GM21423 (cell line): ENCODE results near the gene THRAP3.
A peak's percentile ranks its signal among the peaks of the same experiment; 100 is the strongest.

Experiments used
- ATAC-seq: cut with Tn5 transposase; IDR thresholded peaks from one replicate; pipeline ENCODE4 v1.9.1; 2021; ENCODE audit warnings: mild to moderate bottlenecking, moderate library complexity; ENCODE audit not compliant: unreplicated experiment

Gene THRAP3

DNA sequence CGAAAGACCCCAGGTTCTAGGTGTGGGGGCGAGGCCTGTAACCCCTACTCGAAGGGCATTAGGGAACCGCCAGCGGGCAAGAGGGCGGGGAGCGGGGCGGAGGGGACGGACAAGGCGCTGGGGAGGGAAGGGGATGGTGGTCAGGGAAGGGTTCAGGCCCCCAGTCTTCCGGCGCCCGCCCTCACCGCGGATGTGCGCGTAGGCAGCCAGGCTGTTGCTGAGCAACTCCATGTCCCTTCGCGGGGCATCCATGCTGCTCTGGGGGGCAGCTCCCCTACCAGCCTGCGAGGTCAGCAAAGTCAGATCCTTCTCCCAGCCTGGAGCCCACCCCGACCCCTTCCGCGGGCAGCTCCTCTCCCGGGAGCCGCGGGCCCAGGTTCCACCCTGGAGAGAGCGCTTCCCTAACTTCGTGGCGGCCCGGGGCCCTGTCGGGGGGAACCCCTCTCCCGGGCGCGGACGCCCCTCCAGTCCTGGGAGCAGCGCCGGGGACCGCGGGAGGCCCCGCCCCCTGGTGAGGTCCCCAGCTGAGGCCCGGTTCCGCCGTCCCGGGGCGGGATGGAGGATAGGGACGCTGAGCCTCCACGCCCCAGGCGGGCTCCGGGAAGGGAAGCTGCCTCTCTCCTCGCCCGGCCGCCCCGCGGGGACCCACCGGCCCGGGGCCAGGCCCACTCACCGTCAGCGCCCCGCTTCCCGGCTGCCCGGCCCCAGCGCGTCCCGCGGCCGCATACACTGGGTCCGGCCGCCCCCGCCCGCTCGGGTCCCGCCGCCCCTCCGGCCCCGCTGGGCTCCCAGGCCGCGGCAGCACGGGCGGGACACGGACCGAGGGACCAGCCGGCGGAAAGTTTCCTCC is 98.8 kb downstream of the THRAP3 start:
- ATAC-seq = no peak

DNA sequence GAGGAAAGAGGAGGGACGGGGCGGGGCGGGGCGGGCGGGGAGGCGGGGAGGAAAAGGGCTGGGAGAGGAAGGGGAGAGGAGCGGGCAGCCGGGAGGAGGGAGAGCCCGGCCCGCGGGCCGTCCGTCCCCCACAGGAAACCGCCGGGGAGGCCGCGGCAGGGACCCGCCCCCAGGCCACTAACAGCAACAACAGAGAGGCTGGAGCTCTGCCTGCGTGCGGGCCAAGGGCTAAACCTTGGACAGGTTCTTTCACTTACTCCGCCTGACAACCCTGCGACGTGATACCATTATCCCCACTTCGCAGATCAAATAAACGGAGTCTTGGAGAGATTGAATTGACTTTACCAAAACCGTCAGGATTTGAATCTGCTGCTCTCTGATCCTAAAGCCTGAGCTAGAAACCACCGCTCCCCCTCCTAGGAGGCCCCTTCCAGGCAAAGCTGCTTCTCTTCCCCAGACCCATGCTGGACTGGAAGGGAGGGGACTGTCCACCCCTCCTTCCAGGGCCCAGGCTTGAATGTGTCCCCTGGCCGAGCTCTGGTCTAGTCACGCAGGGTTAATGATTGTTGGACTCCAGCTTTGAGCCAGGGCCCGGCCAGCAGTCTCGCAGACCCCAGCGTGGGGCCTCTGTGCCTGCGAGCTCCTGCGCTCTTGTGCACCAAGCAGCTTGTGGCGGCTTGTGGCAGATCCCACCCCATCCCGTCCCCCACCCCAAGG is 99.6 kb downstream of the THRAP3 start, which contains the start of gene EVA1B:
Gene EVA1B (minus strand): TSS at position 10 of the 717 bp plus-strand sequence. CDS start 608 bp downstream, outside the sequence.
- no peak for ATAC-seq

DNA sequence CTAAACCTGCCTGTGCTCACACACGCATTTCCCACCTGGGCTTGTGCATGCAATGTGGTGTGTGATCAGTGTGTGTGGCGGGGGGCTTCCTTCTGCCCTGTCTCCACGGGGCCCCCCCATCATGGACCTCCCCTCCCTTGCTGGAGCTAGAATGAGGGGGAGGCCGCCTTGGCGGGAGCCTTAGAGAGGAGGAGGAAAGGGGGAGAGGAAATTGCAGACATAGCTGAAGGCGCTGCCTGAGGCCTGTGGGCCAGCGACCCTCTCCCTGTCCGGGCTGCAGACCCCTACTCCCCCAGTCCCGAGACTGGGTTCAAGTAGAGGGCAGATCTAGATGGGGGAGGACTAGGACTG is 100.1 kb downstream of the THRAP3 start:
- no peak for ATAC-seq

DNA sequence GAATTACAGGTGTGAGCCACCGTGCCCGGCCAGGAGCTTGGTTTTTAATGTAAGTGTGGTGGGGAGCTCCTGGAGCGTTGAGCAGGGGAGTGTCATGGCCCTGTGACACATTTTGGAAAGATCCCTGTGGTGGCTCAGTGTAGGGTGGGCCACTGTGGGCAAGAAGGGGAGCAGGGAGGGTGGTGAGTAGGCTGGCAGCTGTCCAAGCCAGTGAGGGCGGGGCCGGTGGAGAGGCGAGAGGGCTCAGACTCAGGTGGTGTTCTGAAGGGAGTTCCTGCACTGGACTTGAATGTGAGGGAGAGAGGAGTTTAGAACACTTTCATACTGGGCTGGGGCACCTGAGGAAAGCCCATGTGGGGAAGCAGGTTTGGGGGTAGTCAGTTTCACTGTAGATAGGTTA is 102.3 kb downstream of the THRAP3 start:
- ATAC-seq = no peak

DNA sequence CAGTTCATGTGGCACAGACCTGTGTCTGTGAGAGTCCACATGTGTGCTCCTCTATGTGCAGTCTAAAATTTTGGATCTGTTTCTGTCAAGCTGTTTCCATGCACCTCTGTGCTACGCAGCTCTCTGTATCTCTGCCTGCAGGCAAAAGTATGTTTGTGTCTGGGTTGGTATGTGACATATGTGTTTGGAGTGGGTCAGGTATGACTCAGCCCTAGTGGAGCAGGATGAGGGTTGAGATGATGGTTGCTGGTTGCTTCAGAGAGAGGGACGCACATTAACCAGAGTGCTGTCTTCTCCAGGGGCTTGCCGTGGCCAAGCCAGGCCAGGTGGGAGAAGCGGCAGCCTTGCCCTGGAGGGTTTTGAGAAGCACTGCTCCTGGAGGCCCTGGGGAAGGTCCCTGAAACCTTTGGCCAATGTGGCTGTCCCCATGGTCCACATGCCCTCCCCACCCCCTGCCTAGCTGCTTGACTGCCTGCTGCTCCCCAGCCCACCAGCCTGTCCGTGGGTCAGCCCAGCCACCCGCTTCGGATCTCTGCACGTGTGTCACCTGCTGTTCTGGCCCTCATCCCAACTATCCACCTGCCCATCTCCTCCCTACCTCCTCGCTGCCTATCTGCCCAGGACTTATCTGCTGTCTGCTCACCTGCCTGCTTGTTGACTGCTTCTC is 103.3 kb downstream of the THRAP3 start:
- ATAC-seq = no peak

DNA sequence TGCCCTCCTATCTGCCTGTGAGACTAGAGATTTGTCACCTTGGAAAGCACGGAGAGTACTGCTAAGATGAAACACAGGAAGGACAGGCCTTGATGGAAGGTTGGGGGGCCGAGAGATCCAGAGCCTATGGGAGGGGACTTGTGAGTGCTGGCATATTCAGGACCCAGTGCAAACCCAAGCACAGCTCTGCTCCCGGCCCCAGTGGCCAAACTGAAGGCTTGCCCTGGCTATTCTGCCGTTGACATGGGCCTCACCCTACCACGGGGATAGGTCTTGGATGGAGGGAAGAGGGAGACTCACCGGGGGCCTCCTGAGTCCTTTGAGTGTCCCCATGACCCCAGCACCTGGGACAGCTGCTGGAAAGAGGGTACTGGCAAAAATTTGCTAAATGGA is 103.8 kb downstream of the THRAP3 start:
- ATAC-seq = no peak

DNA sequence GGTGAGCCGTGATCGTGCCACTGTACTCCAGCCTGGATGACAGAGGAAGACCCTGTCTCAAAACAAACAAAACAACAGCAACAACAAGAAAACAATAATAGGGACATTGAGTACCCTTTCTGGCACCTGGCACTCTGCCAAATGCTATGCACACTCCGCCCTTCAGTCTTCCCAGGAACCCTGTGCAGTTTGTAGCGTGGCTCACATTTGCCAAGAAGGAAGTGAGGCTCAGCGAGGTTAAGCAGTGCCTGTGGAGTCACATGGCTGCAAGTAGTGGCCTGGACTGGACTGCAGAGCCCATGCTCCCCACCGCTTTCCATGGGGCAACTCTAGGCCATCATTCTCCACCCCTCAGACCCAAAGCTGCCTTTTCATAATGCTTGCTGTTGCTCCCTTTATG is 104.5 kb downstream of the THRAP3 start:
- ATAC-seq = no peak

DNA sequence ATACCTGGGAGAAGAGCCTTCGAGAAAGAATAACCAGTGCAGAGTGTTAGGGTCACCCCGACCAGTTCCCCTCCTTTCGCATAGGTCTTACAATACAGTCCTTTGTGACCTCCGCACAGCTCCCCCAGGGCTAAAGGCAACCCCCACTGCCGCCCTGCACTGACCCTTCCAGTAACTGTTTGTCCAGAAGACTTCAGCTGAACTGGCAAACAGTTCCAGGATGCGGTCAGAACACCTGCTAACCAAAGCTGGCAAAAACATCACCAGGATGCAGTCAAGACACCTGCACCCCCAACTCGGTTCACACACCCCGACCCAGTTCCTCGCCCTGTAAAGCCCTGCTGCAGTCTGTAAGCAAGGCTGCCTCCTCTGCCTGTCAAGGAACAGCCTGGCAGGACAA is 105.6 kb downstream of the THRAP3 start:
- ATAC-seq = no peak

DNA sequence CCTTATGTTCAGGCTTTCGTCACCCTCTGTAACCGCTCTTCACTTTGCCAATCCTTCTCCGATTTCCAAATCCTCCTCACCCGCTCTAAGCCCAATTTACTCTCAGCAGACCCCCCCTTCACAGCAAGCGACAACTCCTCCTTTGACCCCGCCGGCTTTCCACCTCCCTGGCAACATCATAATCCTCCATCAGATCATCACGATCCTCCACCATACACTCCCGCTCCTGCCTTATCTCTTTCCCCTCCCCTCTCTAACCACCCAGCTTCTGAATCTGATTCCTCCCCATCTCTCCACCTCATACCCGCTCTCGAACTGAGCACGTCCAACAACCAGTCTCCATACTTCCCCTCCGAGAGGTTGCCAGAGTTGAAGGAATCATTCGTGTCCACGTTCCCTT is 106.7 kb downstream of the THRAP3 start:
- ATAC-seq = no peak

DNA sequence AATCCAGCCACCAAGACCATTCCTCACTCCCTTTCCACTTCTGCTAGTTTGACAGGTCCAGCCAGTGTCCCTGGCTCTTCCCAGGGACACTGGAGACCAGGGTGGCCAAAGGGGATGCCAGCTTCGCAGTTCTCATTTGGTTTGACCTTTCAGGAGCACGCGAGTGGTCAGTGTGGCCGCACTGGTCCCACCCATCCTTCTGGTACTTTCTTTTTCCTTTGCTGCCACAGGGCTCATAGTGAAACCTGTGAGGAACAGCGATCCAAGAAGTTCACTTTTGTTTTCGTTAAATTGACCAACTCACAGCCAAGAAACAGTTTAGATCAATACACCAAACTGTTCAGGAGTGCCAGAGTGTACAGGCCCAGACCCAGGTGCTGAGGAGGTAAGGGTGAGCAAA is 113.6 kb downstream of the THRAP3 start:
- ATAC-seq = no peak

DNA sequence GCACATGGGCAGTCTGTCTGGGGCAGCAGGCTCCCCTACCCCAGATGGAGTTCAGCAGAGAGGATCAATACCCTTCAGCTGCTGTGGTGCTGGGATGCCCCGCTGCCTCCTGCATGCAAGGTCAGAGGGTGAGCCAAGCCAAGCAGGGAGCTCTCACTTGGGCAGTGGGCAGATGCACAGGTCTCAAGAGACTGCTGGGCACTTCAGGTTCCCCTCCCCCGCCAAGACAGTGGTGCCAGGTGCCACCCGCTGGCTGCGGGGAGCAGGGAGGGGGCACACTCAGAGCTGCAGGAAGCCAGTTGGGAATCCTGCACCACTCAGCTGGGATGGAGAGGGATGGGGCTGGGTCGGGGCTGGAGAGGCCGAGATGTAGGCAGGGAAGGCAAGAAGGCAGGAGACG is 115.0 kb downstream of the THRAP3 start:
- ATAC-seq = no peak

DNA sequence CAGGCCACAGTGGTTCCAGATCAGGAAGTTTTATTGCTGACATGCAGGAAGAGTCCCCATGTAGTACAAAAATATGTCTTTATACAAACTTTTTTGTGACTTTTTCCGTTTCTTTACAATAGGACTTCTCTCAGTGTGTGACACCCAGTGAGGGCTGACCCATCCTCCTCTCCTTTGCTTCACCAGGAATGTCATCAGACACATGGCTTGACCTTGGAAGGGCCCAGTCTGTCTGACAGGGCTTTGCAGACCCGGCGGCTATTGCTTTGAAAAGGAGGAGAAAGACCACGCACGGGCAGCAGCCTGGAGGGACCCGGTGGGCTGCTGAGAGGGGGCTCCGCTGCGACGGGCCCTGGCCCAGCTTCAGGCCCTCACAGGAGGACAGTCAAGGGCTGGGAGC is 115.4 kb downstream of the THRAP3 start:
- ATAC-seq = no peak

DNA sequence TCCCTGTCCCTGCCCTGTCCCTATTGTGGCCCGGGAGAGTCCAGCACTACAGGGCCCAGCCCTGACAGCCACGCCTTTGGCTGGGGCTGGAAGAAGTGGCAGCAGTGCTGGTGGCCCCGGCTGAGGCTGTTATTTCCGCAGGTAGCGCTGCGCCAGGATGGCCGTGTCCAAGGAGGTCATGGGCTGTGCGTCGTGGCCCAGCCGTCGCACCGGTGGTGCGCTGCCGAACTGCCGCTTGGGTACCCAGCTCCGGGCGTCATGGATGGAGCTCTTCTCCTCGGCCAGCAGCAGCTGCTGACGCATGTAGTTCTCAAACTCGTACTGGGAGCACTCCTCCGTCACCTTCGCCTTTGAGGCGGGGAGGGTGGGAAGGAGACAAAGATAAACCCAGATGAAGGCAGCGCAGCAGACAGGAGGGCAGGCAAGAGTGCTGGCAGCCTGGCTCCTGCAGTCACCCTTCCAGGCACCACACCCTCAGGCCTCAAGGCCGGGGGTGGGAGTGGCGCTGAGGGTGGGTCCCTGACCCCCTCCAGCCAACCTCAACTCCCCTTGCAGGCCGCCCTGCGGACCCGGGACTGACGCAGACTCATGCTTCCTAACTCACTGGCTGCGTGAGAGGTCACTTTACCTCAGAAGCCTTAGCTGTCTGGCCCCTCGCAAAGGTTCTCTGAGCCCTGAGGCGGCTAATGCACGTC is 117.5 kb downstream of the THRAP3 start:
- no peak for ATAC-seq

DNA sequence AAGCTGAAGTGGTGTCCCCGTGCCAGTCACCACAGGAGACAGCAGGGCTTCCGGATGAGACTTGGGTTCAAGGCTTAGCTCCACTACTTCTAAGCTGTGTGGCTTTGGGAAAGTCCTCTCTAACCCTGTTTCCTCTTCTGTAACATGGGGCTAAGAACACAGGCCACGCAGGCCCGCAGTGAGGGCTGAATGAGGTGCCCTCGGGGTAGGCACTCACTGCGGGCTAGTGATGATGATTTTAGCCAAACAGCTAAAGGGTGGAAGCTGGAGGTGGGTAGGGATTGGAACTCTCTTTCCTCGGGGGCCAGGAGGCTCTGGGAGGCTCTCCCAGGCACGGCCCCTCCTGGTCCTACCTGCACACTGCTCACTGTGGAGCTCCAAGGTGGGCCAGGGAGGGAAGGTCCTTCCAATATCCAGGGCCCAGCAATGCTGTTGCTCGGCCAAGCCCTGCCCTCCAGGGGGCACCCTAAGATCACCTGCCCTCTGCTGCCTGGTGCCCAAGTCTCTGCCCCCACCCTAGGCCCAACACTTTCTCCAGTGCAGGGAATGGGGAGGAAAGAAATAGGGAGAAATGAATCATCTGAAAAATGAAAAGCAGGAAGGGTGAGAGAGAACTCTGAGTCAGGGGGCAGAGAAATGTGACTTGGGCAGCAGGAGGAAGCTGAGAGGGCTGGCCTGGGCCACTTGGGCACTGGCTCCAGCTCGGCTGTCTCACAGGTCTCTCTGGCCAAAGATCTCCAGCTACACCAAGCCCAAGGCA is 118.4 kb downstream of the THRAP3 start:
- no peak for ATAC-seq

DNA sequence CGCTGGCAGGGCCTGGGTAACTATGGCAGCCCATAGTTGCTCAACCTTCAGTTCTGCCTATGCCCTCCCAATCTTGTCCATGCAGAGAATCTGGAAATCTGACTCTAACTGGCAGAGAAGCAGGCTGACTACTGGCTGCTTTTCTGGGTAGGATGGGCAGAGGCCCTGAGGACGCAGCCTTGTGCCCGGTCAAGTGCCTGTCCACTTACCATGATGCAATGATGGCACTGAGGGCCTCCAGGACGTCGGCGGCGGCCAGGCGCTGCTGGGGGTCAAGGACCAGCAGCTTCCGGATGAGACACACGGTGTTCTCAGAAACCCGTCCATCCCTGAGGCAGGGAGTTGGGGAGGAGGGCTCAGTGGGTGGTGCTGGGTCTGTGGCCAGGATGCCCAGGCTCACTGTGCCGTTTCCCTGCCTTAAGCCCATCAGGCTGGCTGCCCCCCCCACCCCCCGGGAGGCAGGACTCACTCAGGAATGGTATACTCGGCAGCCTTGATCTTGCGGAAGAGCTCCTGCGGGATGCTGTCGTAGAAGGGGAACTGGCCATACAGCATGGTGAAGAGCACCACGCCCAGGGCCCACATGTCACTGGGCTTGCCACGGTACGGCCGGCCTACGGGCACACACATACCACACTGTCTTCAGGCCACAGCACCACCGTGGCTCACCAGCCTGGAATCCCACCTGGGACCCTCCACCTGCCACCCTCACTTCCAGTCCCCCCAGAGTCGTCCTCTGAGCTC is 119.6 kb downstream of the THRAP3 start:
- no peak for ATAC-seq

DNA sequence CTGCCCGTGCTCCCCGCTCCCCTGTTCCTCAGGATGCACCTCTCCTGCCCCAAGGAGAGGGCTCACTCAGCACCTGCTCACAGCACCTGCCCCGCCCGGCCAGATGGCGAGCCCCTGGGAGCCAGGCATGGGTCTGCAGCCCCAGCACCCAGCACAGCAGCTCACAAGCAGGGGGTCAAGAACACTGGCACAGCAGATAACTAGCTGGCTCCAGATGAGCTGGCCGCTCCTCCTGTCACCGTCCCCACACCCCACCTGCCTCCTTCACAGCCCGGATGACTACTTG is 120.1 kb downstream of the THRAP3 start:
- ATAC-seq = no peak

DNA sequence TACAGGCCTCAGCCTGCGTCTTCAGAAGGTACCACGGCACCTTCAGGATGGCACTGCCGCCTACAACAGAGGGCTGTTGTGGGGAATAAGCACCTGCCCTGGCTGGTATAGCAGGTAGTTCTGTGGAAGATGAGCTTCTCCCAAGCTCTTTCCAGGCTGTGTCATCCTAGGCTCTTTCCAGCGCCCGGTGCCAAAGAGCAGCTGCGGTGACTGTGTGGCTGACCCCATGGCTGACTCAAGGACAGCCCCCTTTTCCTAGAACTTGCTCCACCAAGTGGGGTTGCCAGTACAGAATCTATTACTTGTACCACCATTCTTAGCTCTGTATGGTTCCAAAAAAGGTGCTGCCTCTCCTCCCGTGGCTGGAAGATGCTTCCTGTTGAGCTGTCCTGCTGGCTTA is 121.1 kb downstream of the THRAP3 start:
- ATAC-seq = no peak

DNA sequence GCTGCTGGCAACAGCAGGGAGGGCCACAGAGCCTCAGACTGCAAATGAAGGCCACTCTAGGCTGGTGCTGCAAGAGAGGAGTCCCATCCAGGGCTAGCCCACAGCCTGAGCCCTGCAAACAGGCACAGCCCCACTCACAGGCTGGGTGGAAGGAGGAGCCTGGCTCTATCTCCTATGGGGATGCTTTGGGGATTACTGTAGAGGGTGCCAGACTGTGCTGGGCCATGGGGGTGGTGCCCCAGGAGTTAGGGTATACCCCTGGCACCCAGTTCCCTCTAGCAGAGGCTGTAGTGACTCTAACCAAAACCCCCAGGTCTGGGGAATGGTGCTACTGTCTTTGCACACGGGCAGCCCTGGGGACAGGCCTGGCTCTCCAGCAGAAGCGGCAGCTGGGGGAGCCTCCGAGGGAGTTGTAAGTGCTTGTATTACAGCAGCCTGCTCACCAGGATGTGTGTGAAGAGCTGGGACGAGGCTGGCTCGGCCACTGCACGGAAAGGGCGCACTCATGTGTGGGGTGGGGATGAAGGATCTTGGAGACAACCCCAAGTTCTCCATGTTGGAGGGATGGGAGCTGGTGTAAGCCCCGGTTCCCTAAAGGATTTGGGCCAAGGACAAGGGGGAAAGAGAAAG is 122.6 kb downstream of the THRAP3 start:
- ATAC-seq = no peak

DNA sequence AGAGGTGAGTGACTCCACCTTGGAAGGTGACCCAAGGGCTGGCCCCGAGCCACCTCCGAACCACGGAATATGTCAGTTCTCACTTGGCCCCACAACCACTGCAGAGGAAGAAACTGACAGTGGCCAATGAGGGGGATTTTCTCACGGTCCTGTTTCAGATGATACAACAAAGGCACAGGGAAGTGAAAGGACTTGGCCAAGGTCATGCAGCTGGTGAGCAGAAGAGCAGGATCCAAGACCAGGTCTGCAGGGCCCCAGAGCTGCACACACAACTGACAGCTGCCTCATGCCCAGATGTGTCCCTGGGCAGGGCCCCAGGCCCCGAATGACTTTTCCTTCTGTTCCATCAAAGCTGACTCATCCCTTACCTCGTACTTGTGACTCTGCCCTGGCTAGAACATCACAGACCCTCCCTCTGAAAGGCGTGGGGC is 125.0 kb downstream of the THRAP3 start:
- ATAC-seq = peak; percentile 59

DNA sequence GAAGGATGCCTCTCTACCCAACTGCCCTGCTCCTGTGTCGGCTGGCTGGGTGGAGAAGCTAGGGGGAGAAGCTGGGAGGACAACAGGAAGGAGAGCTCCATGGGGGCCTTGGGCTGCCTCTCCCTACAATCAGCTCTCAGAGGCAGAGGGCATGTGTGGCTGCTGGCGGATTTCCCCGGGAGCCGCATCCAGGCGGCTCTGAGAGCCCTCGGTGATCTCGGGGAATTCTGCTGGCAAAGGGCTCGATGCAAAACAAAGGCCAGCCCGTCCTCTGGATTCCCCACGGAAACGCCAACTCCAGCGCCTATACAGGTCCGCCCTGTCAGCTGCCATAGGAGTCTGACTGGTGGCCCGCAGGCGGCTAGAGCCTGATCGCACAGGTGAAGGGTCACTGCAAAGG is 125.6 kb downstream of the THRAP3 start:
- no peak for ATAC-seq
